RWPE2 (cell line): ENCODE results near the gene SEMA4A.
A peak's percentile ranks its signal among the peaks of the same experiment; 100 is the strongest.

ENCODE experiments used
- ATAC-seq: fragments of 200-7000 bp; cut with Tn5 transposase; 3 replicates; pipeline ENCODE4 v1.9.1; 2021; ENCODE audit warnings: low read depth
- DNase-seq: peaks from one replicate; pipeline ENCODE4 v3.0.0-alpha.2; 2020; ENCODE audit warnings: low spot score
- H3K27ac ChIP-seq: fragments of 450-650 bp; 2 replicates; pipeline ENCODE4 v1.5.1; 2017; ENCODE audit warnings: mild to moderate bottlenecking; ENCODE audit not compliant: poor library complexity, severe bottlenecking
- H3K27me3 ChIP-seq: fragments of 250-450 bp; sonication (Bioruptor Pico); 2 replicates; pipeline ENCODE4 v1.5.1; 2021; ENCODE audit warnings: mild to moderate bottlenecking, moderate library complexity; ENCODE audit not compliant: insufficient read depth, poor library complexity, severe bottlenecking
- H3K36me3 ChIP-seq: fragments of 250-450 bp; sonication (Bioruptor Pico); 2 replicates; pipeline ENCODE4 v1.5.1; 2020; ENCODE audit warnings: low read depth, mild to moderate bottlenecking, moderate library complexity
- H3K4me1 ChIP-seq: fragments of 250-450 bp; sonication (Bioruptor Pico); 2 replicates; pipeline ENCODE4 v1.5.1; 2021; ENCODE audit warnings: mild to moderate bottlenecking, moderate library complexity; ENCODE audit not compliant: insufficient read depth, poor library complexity, severe bottlenecking
- H3K4me3 ChIP-seq: fragments of 250-450 bp; sonication (Bioruptor Pico); 2 replicates; pipeline ENCODE4 v1.5.1; 2021; ENCODE audit warnings: mild to moderate bottlenecking, moderate library complexity; ENCODE audit not compliant: severe bottlenecking
- H3K9me3 ChIP-seq: fragments of 250-450 bp; sonication (Bioruptor Pico); 2 replicates; pipeline ENCODE4 v1.5.1; 2021; ENCODE audit warnings: mild to moderate bottlenecking, moderate library complexity; ENCODE audit not compliant: severe bottlenecking
- CTCF ChIP-seq: fragments of 450-650 bp; IDR thresholded peaks from one replicate; pipeline ENCODE4 v1.5.1; 2017; ENCODE audit warnings: mild to moderate bottlenecking, moderate library complexity; ENCODE audit not compliant: poor library complexity, severe bottlenecking

SEMA4A gene

DNA sequence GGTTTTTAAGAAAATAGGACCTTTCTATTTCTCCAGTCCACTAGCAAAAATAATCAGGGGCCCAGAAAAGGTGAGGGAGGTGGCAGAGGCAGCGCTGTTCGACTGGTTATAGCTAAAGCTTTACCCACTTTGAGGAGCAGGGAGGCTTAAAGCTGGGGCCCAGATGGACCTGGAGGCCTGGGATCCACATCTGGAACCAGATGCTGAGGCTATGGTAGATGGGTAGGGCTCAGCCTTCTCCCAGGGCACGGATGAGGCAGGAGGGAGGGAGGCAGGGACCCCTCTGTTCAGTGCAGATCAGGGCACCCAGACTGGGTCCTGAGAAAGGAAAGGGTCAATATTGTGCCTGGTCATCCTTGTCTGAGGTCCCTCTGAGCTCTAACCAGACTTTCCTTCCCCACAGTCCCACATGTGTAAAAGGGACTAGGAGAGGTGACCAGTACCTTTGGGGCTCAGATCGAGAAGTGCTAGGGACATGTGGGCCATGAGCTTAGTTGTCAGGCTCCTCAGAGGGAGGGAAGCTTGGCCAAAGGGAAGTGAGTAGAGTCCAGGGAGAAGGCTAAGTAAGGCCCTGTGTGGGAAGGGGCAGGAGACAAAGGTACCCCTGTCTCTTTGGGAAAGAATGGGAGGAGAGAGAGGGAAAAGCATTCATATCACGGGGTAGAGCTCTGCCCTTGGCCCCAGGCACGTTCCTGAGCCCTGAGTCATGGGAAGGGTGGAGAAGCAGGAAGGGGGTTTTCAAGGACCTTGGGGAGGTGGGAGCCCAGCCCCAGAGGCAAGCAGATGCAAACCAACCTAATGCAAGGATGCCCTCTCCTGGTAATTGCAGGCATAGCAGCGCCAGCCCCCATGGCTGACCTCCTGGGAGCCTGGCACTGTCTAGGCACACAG is 23.5 kb upstream of the SEMA4A start:
- Histone ChIP-seq H3K27ac (peak overlapping the region; percentile 99), H3K4me3 (no peak overlapping the region), H3K27me3 (no peaks in the 10 kb centered on the region), H3K36me3 (peaks cover 74% of the 10 kb centered on the region), H3K4me1 (peaks cover 51% of the 10 kb centered on the region), H3K9me3 (no peaks in the 10 kb centered on the region)
- TF ChIP-seq CTCF = peak; percentile 96
- DNase-seq (peak; percentile 98), ATAC-seq (peak; percentile 62)

- DNase-seq (no peak), ATAC-seq (no peak)
- Histone ChIP-seq H3K27me3 (no peaks in the 10 kb centered on the region), H3K9me3 (no peaks in the 10 kb centered on the region), H3K27ac (peak overlapping the region; percentile 99), H3K4me3 (no peak overlapping the region), H3K36me3 (peaks cover 74% of the 10 kb centered on the region), H3K4me1 (peaks cover 45% of the 10 kb centered on the region)
- TF ChIP-seq CTCF = peak; percentile 81
Observed at GRCh38 chr1:156130578-156130942, 22.8 kb upstream of the SEMA4A start.

DNA sequence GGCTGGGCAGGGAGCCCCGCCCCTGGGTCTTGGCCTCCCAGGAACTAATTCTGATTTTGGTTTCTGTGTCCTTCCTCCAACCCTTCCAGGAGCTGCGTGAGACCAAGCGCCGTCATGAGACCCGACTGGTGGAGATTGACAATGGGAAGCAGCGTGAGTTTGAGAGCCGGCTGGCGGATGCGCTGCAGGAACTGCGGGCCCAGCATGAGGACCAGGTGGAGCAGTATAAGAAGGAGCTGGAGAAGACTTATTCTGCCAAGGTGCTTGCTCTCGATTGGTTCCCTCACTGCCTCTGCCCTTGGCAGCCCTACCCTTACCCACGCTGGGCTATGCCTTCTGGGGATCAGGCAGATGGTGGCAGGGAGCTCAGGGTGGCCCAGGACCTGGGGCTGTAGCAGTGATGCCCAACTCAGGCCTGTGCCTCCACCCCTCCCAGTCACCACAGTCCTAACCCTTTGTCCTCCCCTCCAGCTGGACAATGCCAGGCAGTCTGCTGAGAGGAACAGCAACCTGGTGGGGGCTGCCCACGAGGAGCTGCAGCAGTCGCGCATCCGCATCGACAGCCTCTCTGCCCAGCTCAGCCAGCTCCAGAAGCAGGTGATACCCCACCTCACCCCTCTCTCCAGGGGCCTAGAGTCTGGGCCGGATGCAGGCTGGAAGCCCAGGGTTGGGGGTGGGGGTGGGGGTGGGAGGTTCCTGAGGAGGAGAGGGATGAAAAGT is 18.5 kb upstream of the SEMA4A start:
- TF ChIP-seq CTCF = no peak
- H3K27me3 ChIP-seq = no peaks in the 10 kb centered on the region
- H3K4me3 ChIP-seq = no peak overlapping the region
- peaks cover 87% of the 10 kb centered on the region for H3K36me3 ChIP-seq
- peaks cover 7% of the 10 kb centered on the region for H3K4me1 ChIP-seq
- DNase-seq = no peak
- H3K9me3 ChIP-seq = no peaks in the 10 kb centered on the region
- no peak for ATAC-seq
- H3K27ac ChIP-seq = no peak overlapping the region

GRCh38 chr1:156135930-156136871 is 17.2 kb upstream of the SEMA4A start:
- H3K27ac ChIP-seq = no peak overlapping the region
- no peak for ATAC-seq
- TF ChIP-seq CTCF = no peak

More at GRCh38 chr1:156135930-156136871, 17.2 kb upstream of the SEMA4A start:
- DNase-seq = no peak
- Histone ChIP-seq H3K9me3 (no peaks in the 10 kb centered on the region), H3K4me1 (no peaks in the 10 kb centered on the region), H3K36me3 (peaks cover 78% of the 10 kb centered on the region), H3K4me3 (no peak overlapping the region), H3K27me3 (no peaks in the 10 kb centered on the region)
